TTC549 (cell line): ENCODE results near the gene ANAPC5.
"Not testable (repeated sequence)": the region's sequence is repeated elsewhere in the genome, so short reads cannot be mapped to it uniquely, and the experiment has no call there.

Source experiments
- FAIRE-seq: peaks from 2 replicates; lab custom pipeline; 2012; peaks lifted over from hg19 to GRCh38; lab: Jason Lieb, UNC

Gene ANAPC5

GRCh38 chr12:121307397-121307796, 44.8 kb downstream of the ANAPC5 start:
- not testable (repeated sequence) for FAIRE-seq

GRCh38 chr12:121304306-121304705, 47.9 kb downstream of the ANAPC5 start:
- FAIRE-seq, result no peak

DNA sequence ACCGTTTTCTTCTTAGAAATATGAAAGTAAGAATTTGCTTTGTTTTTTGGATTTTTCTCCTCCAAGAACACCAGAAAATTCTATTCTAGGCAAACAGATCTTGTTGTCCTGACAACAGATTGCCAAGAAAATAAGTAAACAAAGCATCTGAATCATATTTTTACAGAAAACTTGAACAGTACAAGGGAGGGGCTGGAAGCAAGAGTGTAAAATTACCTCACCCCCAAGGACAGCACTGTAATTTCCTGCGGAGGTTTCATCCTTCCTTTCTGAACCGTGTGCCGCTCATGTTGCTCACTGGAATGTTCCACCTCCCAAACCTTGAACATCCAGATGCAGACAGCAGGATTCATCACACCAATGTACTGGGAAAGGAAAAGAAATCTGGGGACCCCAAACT, 50.3 kb downstream of the ANAPC5 start:
- no peak for FAIRE-seq

GRCh38 chr12:121300083-121300819, 52.0 kb downstream of the ANAPC5 start:
- no peak for FAIRE-seq

- FAIRE-seq, result no peak
Observed at GRCh38 chr12:121299662-121300061, 52.5 kb downstream of the ANAPC5 start.

- FAIRE-seq, result not testable (repeated sequence)
Observed at GRCh38 chr12:121298411-121298810, 53.8 kb downstream of the ANAPC5 start.

DNA sequence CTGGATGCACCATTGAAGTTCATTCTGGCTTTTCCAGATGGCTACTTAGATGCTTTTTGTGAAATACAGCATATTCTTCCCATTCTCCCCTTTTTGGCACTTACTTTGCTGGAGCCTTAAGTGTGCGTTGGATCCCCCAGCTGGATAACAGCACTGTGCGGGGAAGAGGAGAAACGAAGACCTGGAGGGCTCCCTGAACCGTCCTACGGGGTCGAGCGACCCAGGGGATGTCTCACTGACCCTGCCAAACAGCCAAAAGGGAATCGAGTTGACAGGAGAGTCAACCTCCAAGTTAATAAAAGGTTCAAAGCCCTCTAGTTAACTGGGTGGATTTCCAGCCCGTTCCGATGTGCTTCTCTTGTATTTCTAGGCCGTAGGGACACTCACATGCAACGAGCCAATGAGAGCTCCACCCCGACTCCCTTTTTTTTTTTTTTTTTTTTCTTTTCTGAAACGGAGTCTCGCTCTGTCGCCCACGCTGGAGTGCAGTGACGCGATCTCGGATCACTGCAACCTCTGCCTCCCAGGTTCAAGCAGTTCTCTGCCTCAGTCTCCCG, 54.7 kb downstream of the ANAPC5 start:
- FAIRE-seq, result no peak

- no peak for FAIRE-seq
Observed at GRCh38 chr12:121296618-121297434, 55.4 kb downstream of the ANAPC5 start, which contains the start of gene CAMKK2. CAMKK2 (minus strand) TSS chr12:121296709; CDS start chr12:121274526, 22,183 bp downstream.

DNA sequence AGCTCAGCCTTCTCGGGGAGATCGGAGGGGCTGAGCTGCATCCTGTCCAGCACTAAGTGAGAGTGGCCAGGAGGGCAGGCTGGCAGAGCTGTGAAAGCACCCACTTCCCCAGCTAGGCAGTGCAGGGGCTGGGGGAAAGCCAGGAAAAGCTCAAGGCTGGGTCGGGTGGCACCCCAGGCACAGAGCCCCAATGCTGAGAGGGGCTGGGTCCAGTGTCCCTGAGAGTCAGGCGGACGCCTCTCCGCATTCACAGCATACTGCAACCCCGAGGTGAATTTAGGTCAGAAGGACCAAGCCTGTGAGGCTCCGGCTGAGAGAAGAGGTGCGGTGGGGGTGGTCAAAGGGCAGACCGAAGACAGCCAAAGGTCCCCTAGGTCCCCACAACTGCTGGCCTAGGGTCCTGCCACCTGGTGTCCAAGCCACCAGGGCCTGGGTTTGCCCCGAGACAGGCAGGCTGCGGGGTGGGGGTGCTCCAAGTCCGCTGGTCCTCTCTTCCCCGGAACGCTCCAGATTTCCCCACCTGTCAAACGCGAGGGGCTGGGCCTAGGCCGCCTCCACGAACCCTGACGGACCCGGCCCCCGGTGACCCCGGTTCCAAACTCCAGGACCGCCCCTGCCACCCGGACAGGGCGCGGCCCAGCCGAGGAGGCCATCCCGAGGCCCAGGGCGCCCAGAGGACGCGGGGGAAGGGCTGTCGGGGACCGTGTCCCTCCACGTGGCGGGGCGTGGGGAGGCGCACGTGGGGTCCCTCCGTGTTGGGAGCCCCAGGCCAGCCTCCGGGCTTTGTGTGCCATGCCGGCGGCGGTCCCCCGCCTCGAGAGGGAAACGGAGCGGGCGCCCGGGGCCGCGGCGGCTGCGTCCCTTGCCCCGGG, 56.2 kb downstream of the ANAPC5 start:
- FAIRE-seq, result no peak

DNA sequence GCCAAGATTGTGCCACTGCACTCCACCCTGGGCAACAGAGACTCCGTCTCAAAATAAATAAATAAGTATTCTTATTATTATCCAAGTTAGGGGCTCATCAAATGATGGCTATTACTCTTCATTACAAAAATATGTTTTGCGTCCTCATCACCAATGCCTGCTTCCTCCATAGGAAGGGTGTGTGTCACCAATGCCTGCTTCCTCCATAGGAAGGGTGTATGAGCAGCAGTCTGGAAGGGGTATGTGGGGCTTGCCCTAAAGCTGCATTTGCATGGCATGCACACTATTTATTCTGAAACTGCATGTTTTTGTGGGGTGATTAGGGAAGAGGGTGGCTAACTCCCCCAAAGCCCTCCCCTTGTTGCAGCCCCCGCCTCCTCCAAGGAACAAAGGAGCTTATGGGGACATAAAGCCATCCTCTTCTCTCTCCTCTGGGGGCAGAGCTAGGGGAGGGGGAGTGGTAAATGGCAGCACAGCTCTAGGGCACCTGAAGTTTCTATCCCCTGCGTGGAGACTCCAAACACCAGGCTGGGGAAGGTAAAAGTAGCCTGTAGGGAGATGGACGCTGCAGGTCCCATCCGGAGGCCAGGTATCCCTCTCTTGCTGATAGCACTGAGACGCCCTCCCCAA, 57.0 kb downstream of the ANAPC5 start:
- no peak for FAIRE-seq

DNA sequence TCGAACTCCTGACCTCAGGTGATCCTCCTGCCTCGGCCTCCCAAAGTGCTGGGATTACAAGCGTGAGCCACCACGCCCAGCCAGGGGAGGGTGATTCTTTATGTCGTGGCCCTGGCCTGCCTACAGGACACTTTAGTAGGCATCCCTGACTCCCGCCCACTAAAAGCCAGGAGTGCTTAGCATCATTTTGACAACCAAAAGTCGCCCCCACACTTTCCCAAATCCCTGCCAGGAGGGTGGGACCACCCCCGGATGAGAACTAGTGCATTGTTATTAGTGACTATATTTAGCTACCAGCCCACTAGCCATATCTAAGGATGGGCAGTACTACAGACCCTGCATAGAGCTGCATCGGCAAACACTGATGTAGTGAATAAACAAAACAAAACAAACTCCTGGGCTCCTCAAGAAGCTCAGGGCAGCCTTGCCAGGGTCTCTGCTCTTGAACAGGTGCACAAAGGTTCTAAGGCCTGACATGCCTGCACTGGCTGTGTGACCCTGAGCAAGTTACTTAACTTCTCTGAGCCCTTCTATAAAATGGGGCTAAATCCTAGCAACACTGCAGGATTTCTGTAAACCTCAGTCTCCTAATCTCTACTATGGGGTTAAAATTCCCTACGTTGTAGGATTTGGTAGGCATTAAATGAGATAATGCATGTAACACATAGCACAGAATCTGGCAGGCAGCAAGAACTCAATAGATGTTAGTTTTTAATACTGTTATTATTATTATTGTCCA, 57.9 kb downstream of the ANAPC5 start:
- FAIRE-seq, result no peak

DNA sequence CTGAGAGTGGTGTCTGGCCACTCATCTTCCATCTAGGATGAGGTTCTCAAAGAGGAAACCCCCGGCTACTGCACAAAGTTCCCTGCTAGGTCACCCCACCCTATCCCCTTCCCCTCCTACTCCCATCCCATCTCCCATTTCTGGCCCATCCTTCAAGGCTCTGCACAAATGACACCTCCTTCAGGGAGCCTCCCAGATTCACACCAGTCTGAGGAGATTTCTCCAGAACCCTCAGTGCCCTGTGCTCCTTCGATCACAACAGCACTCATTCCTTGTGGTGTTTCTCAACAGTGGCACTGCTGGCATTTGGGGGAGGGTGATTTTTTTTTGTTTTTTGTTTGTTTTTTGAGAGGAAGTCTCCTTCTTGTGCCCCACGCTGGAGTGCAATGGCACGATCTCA, 58.6 kb downstream of the ANAPC5 start:
- no peak for FAIRE-seq

DNA sequence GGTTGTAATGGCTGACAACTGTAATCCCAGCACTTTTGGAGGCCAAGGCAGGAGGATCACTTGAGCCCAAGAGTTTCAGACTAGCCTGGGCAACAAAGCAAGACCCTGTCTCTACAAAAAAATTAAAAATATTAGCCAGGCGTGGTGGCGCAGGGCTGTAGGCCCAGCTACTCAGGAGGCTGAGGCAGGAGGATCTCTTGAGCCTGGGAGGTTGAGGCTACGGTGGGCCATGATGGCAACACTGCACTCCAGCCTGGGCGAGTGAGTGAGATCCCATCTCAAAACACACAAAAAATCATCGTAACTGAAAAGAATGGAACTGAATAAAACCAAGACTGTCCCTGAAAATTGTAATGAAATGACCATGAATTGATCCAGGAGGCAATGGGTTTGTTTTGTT, 61.8 kb downstream of the ANAPC5 start:
- FAIRE-seq, result no peak

DNA sequence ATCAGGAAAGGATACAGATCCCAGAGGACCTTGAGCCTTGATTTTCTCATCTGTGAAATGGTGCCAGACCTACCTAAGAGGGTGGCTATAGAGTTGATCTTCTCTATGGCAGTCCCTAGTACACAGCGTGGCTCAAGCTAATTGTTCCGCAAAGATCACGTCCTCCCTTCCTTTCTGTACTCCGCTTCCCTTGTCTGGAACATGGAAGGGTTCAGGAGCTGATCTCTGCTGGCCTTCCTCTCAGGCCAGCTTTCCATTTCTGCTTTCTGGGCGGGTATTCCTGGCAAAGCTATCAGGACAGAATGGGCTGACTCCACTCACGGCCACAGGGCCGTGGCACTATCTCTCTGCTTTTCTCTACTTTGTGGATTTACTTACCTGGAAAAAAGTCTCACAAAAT, 62.2 kb downstream of the ANAPC5 start:
- no peak for FAIRE-seq

DNA sequence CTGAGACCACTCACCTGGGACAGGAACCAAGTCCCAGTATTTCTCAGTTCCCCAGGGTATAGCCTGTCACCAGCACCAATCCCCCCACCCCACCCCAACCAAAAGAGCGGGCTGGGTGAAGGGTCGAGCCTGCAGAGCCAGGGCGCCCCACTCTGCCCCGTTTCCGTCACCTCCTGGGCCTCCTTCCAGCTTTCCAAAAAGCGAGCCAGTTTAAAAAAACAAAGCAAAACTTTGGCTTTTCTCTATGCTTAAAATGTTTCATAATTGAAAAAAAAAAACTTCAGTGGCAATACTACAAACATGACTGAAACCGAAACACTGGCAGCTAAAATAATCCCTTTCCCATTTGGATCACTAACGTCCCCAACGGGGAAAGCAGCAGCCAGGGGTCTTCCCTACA, 63.2 kb downstream of the ANAPC5 start:
- no peak for FAIRE-seq

GRCh38 chr12:121288158-121288845, 63.9 kb downstream of the ANAPC5 start:
- FAIRE-seq, result no peak

GRCh38 chr12:121287267-121287954, 64.8 kb downstream of the ANAPC5 start:
- no peak for FAIRE-seq

- FAIRE-seq, result no peak
Observed at GRCh38 chr12:121285856-121286255, 66.4 kb downstream of the ANAPC5 start.

GRCh38 chr12:121284551-121285390, 67.4 kb downstream of the ANAPC5 start:
- no peak for FAIRE-seq
